GM23338 (cell line): ENCODE results near the gene ACO2. TPM values are rescaled to one million over a fixed set of nuclear protein-coding genes. Genes with fewer than 3 reads are reported as not detected.
A peak's percentile ranks its signal among the peaks of the same experiment; 100 is the strongest.

Experiments
- ATAC-seq: fragments of 200-7000 bp; cut with Tn5 transposase; 3 replicates; pipeline ENCODE4 v1.9.1; 2020
- DNase-seq: peaks from one replicate; pipeline ENCODE4 v3.0.0-alpha.2; 2015; ENCODE audit warnings: low spot score
- H2AFZ ChIP-seq: fragments of 200-600 bp; sonication (generic); 2 replicates; pipeline ENCODE4 v1.8.0; 2016; ENCODE audit warnings: antibody characterized with exemption, mild to moderate bottlenecking, moderate library complexity
- H3F3A ChIP-seq: fragments of 200-600 bp; sonication (generic); replicated peaks from 2 replicates; pipeline ENCODE4 v1.8.0; 2017; ENCODE audit warnings: antibody characterized with exemption, mixed run types, low read depth
- H3K27ac ChIP-seq: fragments of 200-600 bp; sonication (generic); 2 replicates; pipeline ENCODE4 v1.6.1; 2016; ENCODE audit warnings: low read depth
- H3K27me3 ChIP-seq: fragments of 200-600 bp; sonication (generic); 2 replicates; pipeline ENCODE4 v1.8.0; 2016; ENCODE audit warnings: mild to moderate bottlenecking, mixed run types, moderate library complexity; ENCODE audit not compliant: insufficient read depth
- H3K36me3 ChIP-seq: fragments of 200-600 bp; sonication (generic); 2 replicates; pipeline ENCODE4 v1.8.0; 2016; ENCODE audit warnings: mild to moderate bottlenecking; ENCODE audit not compliant: insufficient read depth
- H3K4me1 ChIP-seq: fragments of 200-600 bp; sonication (generic); 2 replicates; pipeline ENCODE4 v1.8.0; 2016; ENCODE audit warnings: mild to moderate bottlenecking, moderate library complexity; ENCODE audit not compliant: insufficient read depth
- H3K4me2 ChIP-seq: fragments of 200-600 bp; sonication (generic); 2 replicates; pipeline ENCODE4 v1.7.1; 2017; ENCODE audit warnings: mixed run types
- H3K4me3 ChIP-seq: fragments of 200-600 bp; sonication (generic); 2 replicates; pipeline ENCODE4 v1.6.1; 2016; ENCODE audit warnings: mixed run types
- H3K79me2 ChIP-seq: fragments of 200-600 bp; sonication (generic); replicated peaks from 2 replicates; pipeline ENCODE4 v1.8.0; 2017; ENCODE audit warnings: mild to moderate bottlenecking; ENCODE audit not compliant: insufficient read depth
- H3K9me2 ChIP-seq: fragments of 200-600 bp; sonication (generic); 2 replicates; pipeline ENCODE4 v1.8.0; 2017; ENCODE audit not compliant: insufficient read depth
- H4K20me1 ChIP-seq: fragments of 200-600 bp; sonication (generic); replicated peaks from 2 replicates; pipeline ENCODE4 v1.8.0; 2017; ENCODE audit warnings: mild to moderate bottlenecking; ENCODE audit not compliant: insufficient read depth
- H3K27ac Mint-ChIP-seq: 2 replicates; pipeline ENCODE4 v1.8.0; 2020; ENCODE audit warnings: inconsistent platforms, mild to moderate bottlenecking, moderate library complexity, mixed read lengths
- H3K27me3 Mint-ChIP-seq: 3 replicates; pipeline ENCODE4 v1.8.0; 2022; ENCODE audit warnings: low read depth, mild to moderate bottlenecking, moderate library complexity, mixed read lengths, inconsistent platforms; ENCODE audit not compliant: insufficient read depth, poor library complexity
- H3K36me3 Mint-ChIP-seq: 3 replicates; pipeline ENCODE4 v1.8.0; 2021; ENCODE audit warnings: low read depth, mild to moderate bottlenecking, inconsistent platforms, moderate library complexity, mixed read lengths
- H3K4me1 Mint-ChIP-seq: 3 replicates; pipeline ENCODE4 v1.8.0; 2020; ENCODE audit warnings: mild to moderate bottlenecking, inconsistent platforms, mixed read lengths
- H3K4me3 Mint-ChIP-seq: 3 replicates; pipeline ENCODE4 v1.8.0; 2021; ENCODE audit warnings: moderate library complexity, mild to moderate bottlenecking, inconsistent platforms, mixed read lengths
- H3K9me3 Mint-ChIP-seq: 3 replicates; pipeline ENCODE4 v1.8.0; 2020; ENCODE audit warnings: moderate library complexity, mild to moderate bottlenecking, inconsistent platforms, mixed read lengths
- CREB1 ChIP-seq: fragments of 250-450 bp; sonication (Bioruptor Pico); IDR thresholded peaks from 2 replicates; pipeline ENCODE4 v1.5.0; 2020; ENCODE audit warnings: low read depth, mild to moderate bottlenecking, moderate library complexity
- CTCF ChIP-seq, 2 experiments: fragments of 200-600 bp in 1 of 2; sonication (generic) in 1 of 2; conservative IDR thresholded peaks; 2 replicates each; pipeline versions ENCODE4 v1.5.1 to v1.6.1; 2016 to 2017; ENCODE audit warnings: antibody characterized with exemption in 2 of 2, low read depth in 2 of 2, mild to moderate bottlenecking in 2 of 2, moderate library complexity in 1 of 2
- ETS1 ChIP-seq: IDR thresholded peaks from 2 replicates; pipeline ENCODE4 v1.6.1; 2016; ENCODE audit warnings: antibody characterized with exemption
- EZH2 ChIP-seq: fragments of 200-600 bp; sonication (generic); IDR thresholded peaks from one replicate; pipeline ENCODE4 v1.8.0; 2017; ENCODE audit warnings: antibody characterized with exemption, mild to moderate bottlenecking, low read depth; ENCODE audit not compliant: unreplicated experiment
- EZH2phosphoT487 ChIP-seq: fragments of 200-600 bp; sonication (generic); IDR thresholded peaks from one replicate; pipeline ENCODE4 v1.8.1; 2018; ENCODE audit warnings: antibody characterized with exemption; ENCODE audit not compliant: unreplicated experiment
- JUNB ChIP-seq: IDR thresholded peaks from one replicate; pipeline ENCODE4 v1.6.1; 2016; ENCODE audit warnings: antibody characterized with exemption; ENCODE audit not compliant: unreplicated experiment
- NANOG ChIP-seq: IDR thresholded peaks from 2 replicates; pipeline ENCODE4 v1.6.1; 2016; ENCODE audit warnings: antibody characterized with exemption, borderline replicate concordance
- POLR2AphosphoS5 ChIP-seq: IDR thresholded peaks from 2 replicates; pipeline ENCODE4 v1.6.1; 2016; ENCODE audit warnings: antibody characterized with exemption, low read depth
- STAT1 ChIP-seq: IDR thresholded peaks from one replicate; pipeline ENCODE4 v1.6.1; 2016; ENCODE audit warnings: antibody characterized with exemption; ENCODE audit not compliant: unreplicated experiment
- ZNF114 ChIP-seq: fragments of 250-450 bp; sonication (Bioruptor Pico); IDR thresholded peaks from 2 replicates; pipeline ENCODE4 v1.5.0; 2020; ENCODE audit warnings: mild to moderate bottlenecking, moderate library complexity
- ZNF331 ChIP-seq: fragments of 250-450 bp; sonication (Bioruptor Pico); IDR thresholded peaks from 2 replicates; pipeline ENCODE4 v1.5.0; 2020; ENCODE audit warnings: low read depth, mild to moderate bottlenecking, moderate library complexity
- ZNF462 ChIP-seq: fragments of 250-450 bp; sonication (Bioruptor Pico); IDR thresholded peaks from 2 replicates; pipeline ENCODE4 v1.5.0; 2020; ENCODE audit warnings: mild to moderate bottlenecking, moderate library complexity
- polyA plus RNA-seq: library from polyadenylated mRNA; unstranded; fragments of >200 nt; fragmentation: Nextera tagmentation; extraction: Ambion mirVana; gene quantifications from 2 replicates; pipeline ENCODE4 v1.2.1, GENCODE V29; 2016
- total RNA-seq: library from RNA; depleted of rRNA; stranded (reverse); fragments of >200 nt; shearing (Covaris generic); gene quantifications from 2 replicates; pipeline ENCODE4 v1.2.3, GENCODE V29; 2014

The ACO2 gene
- total and polyA plus RNA-seq, 2 experiments from 2014 or later = 36.2 to 79.7 TPM

- TF ChIP-seq ZNF462 (CRISPR knock-in tag) = no peak
Observed at GRCh38 chr22:41488076-41488475, 19.2 kb downstream of the ACO2 start (continued).

GRCh38 chr22:41488596-41489385 lies 19.9 kb downstream of the ACO2 start:
- Histone ChIP-seq H4K20me1 (peaks cover 15% of the 10 kb centered on the region), H3K27ac (peak overlapping the region; percentile 83), H3K4me2 (peak overlapping the region; percentile 63; the same call in 1 of the 2 replicates), H3K79me2 (peaks cover 97% of the 10 kb centered on the region), H3K36me3 (no peaks in the 10 kb centered on the region), H3K4me1 (peaks cover 53% of the 10 kb centered on the region), H3K27me3 (no peaks in the 10 kb centered on the region), H3K4me3 (no peak overlapping the region), H2AFZ (no peak overlapping the region), H3K9me2 (no peaks in the 10 kb centered on the region), H3F3A (peaks cover 12% of the 10 kb centered on the region; the same call in 1 of the 2 replicates)
- Mint-ChIP-seq H3K4me1 (peaks cover 58% of the 10 kb centered on the region), H3K27ac (no peak overlapping the region; the same call in 1 of the 2 replicates), H3K9me3 (no peaks in the 10 kb centered on the region), H3K27me3 (peaks cover 12% of the 10 kb centered on the region), H3K4me3 (no peak overlapping the region), H3K36me3 (no peaks in the 10 kb centered on the region)
- no peak for DNase-seq
- no peak for ATAC-seq
- TF ChIP-seq ETS1 = no peak
- no peak for TF ChIP-seq CREB1 (CRISPR knock-in tag)
- no peak for TF ChIP-seq EZH2
- no peak for TF ChIP-seq NANOG
- no peak for TF ChIP-seq STAT1
- TF ChIP-seq ZNF114 = no peak
- no peak for TF ChIP-seq CTCF (conservative IDR thresholded peaks at IDR 0.05; ENCODE audit: low read depth in 2 of 2)
- TF ChIP-seq EZH2phosphoT487 = no peak
- TF ChIP-seq JUNB = no peak
- TF ChIP-seq POLR2AphosphoS5 = no peak
- no peak for TF ChIP-seq ZNF331
